Trophoblast cell (in vitro differentiated cells and primary cell): ENCODE results near the gene NHP2.

Experiments used
- DNase-seq, 2 donors: peaks; one replicate each; pipeline ENCODE4 v3.0.0-alpha.2; 2016
- H2AFZ ChIP-seq: 2 replicates; pipeline ENCODE4 v1.6.1; 2013; ENCODE audit warnings: low read length, moderate library complexity, mild to moderate bottlenecking; ENCODE audit not compliant: insufficient read depth, poor library complexity
- H2AK5ac ChIP-seq: 2 replicates; pipeline ENCODE4 v1.6.1; 2013; ENCODE audit warnings: mild to moderate bottlenecking, low read length
- H2BK120ac ChIP-seq: 2 replicates; pipeline ENCODE4 v1.6.1; 2013; ENCODE audit warnings: low read length, mild to moderate bottlenecking, moderate library complexity; ENCODE audit not compliant: insufficient read depth, poor library complexity
- H2BK12ac ChIP-seq: 2 replicates; pipeline ENCODE4 v1.6.1; 2013; ENCODE audit warnings: mild to moderate bottlenecking, low read length, moderate library complexity
- H2BK5ac ChIP-seq: 2 replicates; pipeline ENCODE4 v1.6.1; 2013; ENCODE audit warnings: low read length, low read depth, moderate library complexity, mild to moderate bottlenecking; ENCODE audit not compliant: poor library complexity
- H3K14ac ChIP-seq: 2 replicates; pipeline ENCODE4 v1.6.1; 2013; ENCODE audit warnings: mild to moderate bottlenecking, low read length
- H3K18ac ChIP-seq: 2 replicates; pipeline ENCODE4 v1.6.1; 2013; ENCODE audit warnings: mild to moderate bottlenecking, low read length
- H3K23ac ChIP-seq: 2 replicates; pipeline ENCODE4 v1.6.1; 2013; ENCODE audit warnings: low read length
- H3K27ac ChIP-seq: 2 replicates; pipeline ENCODE4 v1.5.1; 2013; ENCODE audit warnings: low read depth, mild to moderate bottlenecking, inconsistent platforms, low read length, moderate library complexity
- H3K27me3 ChIP-seq: 2 replicates; pipeline ENCODE4 v1.6.1; 2013; ENCODE audit warnings: inconsistent platforms, mild to moderate bottlenecking, low read length, moderate library complexity; ENCODE audit not compliant: insufficient read depth
- H3K36me3 ChIP-seq, 2 experiments: 1 replicate in 1 of 2; 2 replicates in 1 of 2; pipeline ENCODE4 v1.6.1; 2013; ENCODE audit warnings: low read length in 2 of 2, mild to moderate bottlenecking in 2 of 2, moderate library complexity in 1 of 2; ENCODE audit not compliant: insufficient read depth in 2 of 2, control insufficient read depth in 1 of 2
- H3K4ac ChIP-seq: 2 replicates; pipeline ENCODE4 v1.6.1; 2013; ENCODE audit warnings: low read depth, mild to moderate bottlenecking, low read length, moderate library complexity
- H3K4me1 ChIP-seq, 2 experiments: 1 replicate in 1 of 2; 2 replicates in 1 of 2; pipeline ENCODE4 v1.6.1; 2013; ENCODE audit warnings: low read length in 2 of 2, mild to moderate bottlenecking in 2 of 2, moderate library complexity in 1 of 2; ENCODE audit not compliant: insufficient read depth in 2 of 2, control insufficient read depth in 1 of 2
- H3K4me2 ChIP-seq: 2 replicates; pipeline ENCODE4 v1.6.1; 2013; ENCODE audit warnings: inconsistent platforms, mild to moderate bottlenecking, low read length, moderate library complexity
- H3K4me3 ChIP-seq: 2 replicates; pipeline ENCODE4 v1.5.1; 2013; ENCODE audit warnings: mild to moderate bottlenecking, low read depth, low read length, inconsistent platforms
- H3K79me1 ChIP-seq: one replicate; pipeline ENCODE4 v1.6.1; 2013; ENCODE audit warnings: low read length
- H3K79me2 ChIP-seq: 2 replicates; pipeline ENCODE4 v1.6.1; 2013; ENCODE audit warnings: low read length, mild to moderate bottlenecking; ENCODE audit not compliant: control insufficient read depth, insufficient read depth, poor library complexity
- H3K9ac ChIP-seq: 2 replicates; pipeline ENCODE4 v1.6.1; 2013; ENCODE audit warnings: mild to moderate bottlenecking, low read length
- H3K9me3 ChIP-seq: 2 replicates; pipeline ENCODE4 v1.6.1; 2013; ENCODE audit warnings: low read depth, mild to moderate bottlenecking, control low read depth, inconsistent platforms, low read length; ENCODE audit not compliant: insufficient read depth
- H4K12ac ChIP-seq: 2 replicates; pipeline ENCODE4 v1.6.1; 2013; ENCODE audit warnings: low read depth, mild to moderate bottlenecking, low read length, moderate library complexity
- H4K8ac ChIP-seq: 2 replicates; pipeline ENCODE4 v1.6.1; 2013; ENCODE audit warnings: low read depth, mild to moderate bottlenecking, low read length, moderate library complexity
- H4K91ac ChIP-seq: one replicate; pipeline ENCODE4 v1.6.1; 2013; ENCODE audit warnings: low read depth, mild to moderate bottlenecking, low read length, moderate library complexity
- WGBS: extraction: QIAGEN DNeasy Blood & Tissue Kit; methylation state at CpG from one replicate; pipeline ENCODE4 v1.1.7; 2013; ENCODE audit warnings: missing lambda C conversion rate; ENCODE audit not compliant: insufficient read length, insufficient coverage; ENCODE audit errors: extremely low coverage; 5-methylcytosine and 5-hydroxymethylcytosine counted together

Gene NHP2

GRCh38 chr5:178141550-178141949 lies 12.1 kb downstream of the NHP2 start:
- Histone ChIP-seq H3K27me3 (no peaks in the 10 kb centered on the region), H3K18ac (no peak overlapping the region), H4K91ac (no peak overlapping the region), H3K27ac (no peak overlapping the region), H3K14ac (no peak overlapping the region), H3K79me1 (no peaks in the 10 kb centered on the region), H3K36me3 (peaks cover 31 to 39% of the 10 kb centered on the region in 2 experiments), H4K8ac (no peak overlapping the region), H3K9ac (no peak overlapping the region), H3K4me2 (no peak overlapping the region), H3K4me3 (no peak overlapping the region), H3K23ac (no peak overlapping the region), H2BK5ac (no peak overlapping the region), H2AFZ (no peak overlapping the region), H3K79me2 (no peaks in the 10 kb centered on the region), H3K4ac (no peak overlapping the region), H3K9me3 (peaks cover 3% of the 10 kb centered on the region), H2BK120ac (no peak overlapping the region), H4K12ac (no peak overlapping the region), H3K4me1 (peaks cover 2 to 3% of the 10 kb centered on the region in 2 experiments), H2BK12ac (no peak overlapping the region), H2AK5ac (no peak overlapping the region)
- WGBS = no CpG with 5 or more reads among the region's 4 CpGs
- DNase-seq = no peak

DNA sequence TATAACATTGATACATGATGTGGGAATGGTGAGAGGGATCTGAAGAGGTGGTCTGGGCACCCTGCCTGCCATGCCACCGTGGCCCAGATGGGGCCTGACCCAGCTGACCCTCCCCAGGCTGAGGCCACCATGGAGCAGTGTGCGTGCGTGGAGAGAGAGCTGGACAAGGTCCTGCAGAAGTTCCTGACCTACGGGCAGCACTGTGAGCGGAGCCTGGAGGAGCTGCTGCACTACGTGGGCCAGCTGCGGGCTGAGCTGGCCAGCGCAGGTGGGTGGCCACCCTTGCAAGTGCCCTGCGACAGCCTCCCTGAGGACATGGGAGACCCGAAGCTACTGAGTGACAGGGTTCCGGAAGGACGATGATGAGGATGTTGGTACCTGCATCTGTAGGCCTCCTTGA lies 15.7 kb downstream of the NHP2 start:
- no peak overlapping the region for H2AK5ac ChIP-seq
- H3K9me3 ChIP-seq = no peaks in the 10 kb centered on the region
- H3K36me3 ChIP-seq = peaks cover 17 to 23% of the 10 kb centered on the region in 2 experiments
- no peak overlapping the region for H3K18ac ChIP-seq
- no peak overlapping the region for H3K27ac ChIP-seq
- H3K4me1 ChIP-seq = no peaks in the 10 kb centered on the region
- DNase-seq = no peak
- H3K79me1 ChIP-seq = no peaks in the 10 kb centered on the region
- H4K12ac ChIP-seq = no peak overlapping the region
- no peak overlapping the region for H3K9ac ChIP-seq
- H2BK5ac ChIP-seq = no peak overlapping the region
- H3K4me2 ChIP-seq = no peak overlapping the region
- H4K91ac ChIP-seq = no peak overlapping the region
- H3K27me3 ChIP-seq = no peaks in the 10 kb centered on the region
- WGBS = no CpG with 5 or more reads among the region's 12 CpGs
- H3K23ac ChIP-seq = no peak overlapping the region
- H3K79me2 ChIP-seq = no peaks in the 10 kb centered on the region
- no peak overlapping the region for H2BK120ac ChIP-seq
- no peak overlapping the region for H3K4ac ChIP-seq
- H3K4me3 ChIP-seq = no peak overlapping the region
- no peak overlapping the region for H4K8ac ChIP-seq
- no peak overlapping the region for H2BK12ac ChIP-seq
- H2AFZ ChIP-seq = no peak overlapping the region
- no peak overlapping the region for H3K14ac ChIP-seq

DNA sequence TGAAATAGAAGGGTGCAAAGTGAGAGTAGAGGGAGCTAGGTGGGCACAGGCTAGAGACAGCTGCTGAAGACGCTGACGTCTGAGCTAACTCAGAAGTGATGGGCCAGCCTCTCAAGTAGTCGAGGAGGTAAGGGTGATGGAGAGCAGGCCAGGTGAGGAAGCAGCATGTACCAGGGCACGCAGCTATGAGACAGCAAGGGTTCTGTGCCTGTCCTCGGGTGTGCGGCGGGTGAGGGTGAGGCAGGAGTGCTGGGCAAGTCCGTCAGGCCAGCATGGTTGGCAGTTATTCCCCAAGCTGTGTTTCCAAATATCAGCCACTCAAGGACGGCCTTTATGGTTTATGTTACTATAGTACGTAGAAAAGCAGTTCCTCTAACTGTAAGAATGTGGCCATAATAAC lies 16.7 kb downstream of the NHP2 start:
- Histone ChIP-seq H2AFZ (no peak overlapping the region), H3K23ac (no peak overlapping the region), H3K9ac (no peak overlapping the region), H3K4me3 (no peak overlapping the region), H2AK5ac (no peak overlapping the region), H3K79me1 (no peaks in the 10 kb centered on the region), H4K91ac (no peak overlapping the region), H3K27ac (no peak overlapping the region), H3K18ac (no peak overlapping the region), H3K27me3 (no peaks in the 10 kb centered on the region), H3K14ac (no peak overlapping the region), H4K8ac (no peak overlapping the region), H3K4me2 (no peak overlapping the region), H3K36me3 (peaks cover 11 to 13% of the 10 kb centered on the region in 2 experiments), H3K79me2 (no peaks in the 10 kb centered on the region), H3K4me1 (no peaks in the 10 kb centered on the region), H2BK120ac (no peak overlapping the region), H3K4ac (no peak overlapping the region), H4K12ac (no peak overlapping the region), H2BK12ac (no peak overlapping the region), H3K9me3 (no peaks in the 10 kb centered on the region), H2BK5ac (no peak overlapping the region)
- DNase-seq = no peak
- WGBS = no CpG with 5 or more reads among the region's 10 CpGs

DNA sequence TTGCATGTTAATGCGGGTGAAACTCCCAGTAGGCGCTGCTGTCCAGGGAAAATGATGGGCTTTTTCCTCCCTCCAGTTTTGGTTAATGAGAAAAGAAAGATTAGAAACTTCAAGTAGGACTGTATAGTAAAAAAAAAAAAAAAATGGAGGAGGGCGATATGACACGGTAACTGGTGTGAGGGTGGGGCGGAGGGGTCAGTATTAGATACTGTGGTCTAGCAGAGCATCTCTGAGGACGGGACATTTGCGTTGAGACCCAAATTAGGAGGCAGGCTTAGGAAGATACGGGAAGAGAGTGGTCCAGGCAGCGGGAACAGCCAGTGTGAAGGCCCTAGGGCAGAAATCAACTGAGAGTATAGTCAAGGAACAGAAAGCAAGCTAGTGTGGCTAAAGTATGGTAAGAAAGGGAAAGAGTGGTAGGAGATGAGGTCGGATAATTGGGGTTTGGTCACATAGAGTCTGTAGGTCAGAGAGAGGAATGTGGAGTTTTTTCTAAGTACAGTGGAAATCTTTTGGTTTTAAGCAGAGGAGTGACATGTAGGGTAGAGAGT lies 22.2 kb downstream of the NHP2 start:
- peaks cover 9% of the 10 kb centered on the region for H3K79me2 ChIP-seq
- no peak overlapping the region for H3K9ac ChIP-seq
- H3K14ac ChIP-seq = no peak overlapping the region
- H2AK5ac ChIP-seq = no peak overlapping the region
- no peaks in the 10 kb centered on the region for H3K9me3 ChIP-seq
- no peak overlapping the region for H3K18ac ChIP-seq
- H3K4me2 ChIP-seq = peak overlapping the region; percentile 84
- H2AFZ ChIP-seq = peak overlapping the region; percentile 30
- no peaks in the 10 kb centered on the region for H3K27me3 ChIP-seq
- peak overlapping the region; percentile 3 for H4K12ac ChIP-seq
- no peak for DNase-seq
- no peak overlapping the region for H2BK12ac ChIP-seq
- H3K27ac ChIP-seq = no peak overlapping the region
- no peak overlapping the region for H2BK5ac ChIP-seq
- no peak overlapping the region for H2BK120ac ChIP-seq
- H3K23ac ChIP-seq = peak overlapping the region; percentile 14
- H3K4ac ChIP-seq = peak overlapping the region; percentile 24
- H3K79me1 ChIP-seq = peaks cover 11% of the 10 kb centered on the region
- peaks cover 5 to 7% of the 10 kb centered on the region in 2 experiments for H3K36me3 ChIP-seq
- H4K91ac ChIP-seq = no peak overlapping the region
- H3K4me3 ChIP-seq = peak overlapping the region; percentile 84
- peak overlapping the region; percentile 54 for H4K8ac ChIP-seq
- H3K4me1 ChIP-seq = peaks cover 5 to 7% of the 10 kb centered on the region in 2 experiments
- 100% methylated on average over 1 of the region's 10 CpGs for WGBS
